Vagina (tissue), 2 donors: ENCODE measurements around the gene GPR158. TPM values are rescaled to one million over a fixed set of nuclear protein-coding genes. Genes with fewer than 3 reads are reported as not detected.

Experiments used
- DNase-seq, 2 donors: peaks; one replicate each; pipeline ENCODE4 v3.0.0-alpha.2; 2017; ENCODE audit errors: extremely low spot score in 2 of 2
- H3K27ac ChIP-seq: fragments of 200-600 bp; sonication (generic); one replicate; pipeline ENCODE4 v1.5.1; 2019
- H3K27me3 ChIP-seq: fragments of 200-600 bp; sonication (generic); one replicate; pipeline ENCODE4 v1.5.1; 2019
- H3K36me3 ChIP-seq, 2 donors: fragments of 200-600 bp; sonication (generic); one replicate each; pipeline ENCODE4 v1.5.1; 2017 to 2019
- H3K4me1 ChIP-seq: fragments of 200-600 bp; sonication (generic); one replicate; pipeline ENCODE4 v1.5.1; 2019
- H3K4me3 ChIP-seq, 2 donors: fragments of 200-600 bp; sonication (generic); 1 replicate in 1 of 2; 2 replicates in 1 of 2; pipeline ENCODE4 v1.5.1; 2016 to 2019
- H3K9me3 ChIP-seq: fragments of 200-600 bp; sonication (generic); one replicate; pipeline ENCODE4 v1.5.1; 2019
- CTCF ChIP-seq, 3 experiments: fragments of 450-650 bp in 2 of 3; fragments of 200-600 bp in 1 of 3; sonication (generic) in 1 of 3; IDR thresholded peaks; one replicate each; pipeline ENCODE4 v1.5.1; 2017 to 2019; ENCODE audit warnings: antibody characterized with exemption in 3 of 3, mild to moderate bottlenecking in 2 of 3, moderate library complexity in 2 of 3
- POLR2A ChIP-seq, 2 donors: fragments of 450-650 bp; IDR thresholded peaks; one replicate each; pipeline ENCODE4 v1.6.1; 2017; ENCODE audit warnings: antibody characterized with exemption in 2 of 2, mild to moderate bottlenecking in 2 of 2, moderate library complexity in 2 of 2
- POLR2AphosphoS5 ChIP-seq, 2 donors: sonication (generic); formaldehyde crosslinking; IDR thresholded peaks; one replicate each; pipeline ENCODE4 v1.9.0; 2017; ENCODE audit warnings: antibody characterized with exemption in 2 of 2, mild to moderate bottlenecking in 2 of 2, low read depth in 1 of 2; ENCODE audit not compliant: insufficient read depth in 1 of 2
- intact Hi-C: fragments of 100-400 bp; cut with DNase I; formaldehyde crosslinking; loops from one replicate; pipeline ENCODE4 v1.15.1; 2023
- total RNA-seq: library from RNA; depleted of rRNA; stranded (reverse); fragments of >200 nt; gene quantifications from one replicate; pipeline ENCODE4 v1.2.3, GENCODE V29; 2016

The GPR158 gene
- total RNA-seq, 1 donor from 2014 or later: 0.49 TPM

GRCh38 chr10:25453619-25454018, 278.8 kb downstream of the GPR158 start:
- no peaks in the 10 kb centered on the region for H3K4me1 ChIP-seq
- no peaks in the 10 kb centered on the region for H3K36me3 ChIP-seq
- intact Hi-C loops: no loop called here
- H3K27me3 ChIP-seq: no peaks in the 10 kb centered on the region
- no peak for DNase-seq
- TF ChIP-seq POLR2A (IDR thresholded peaks at IDR 0.05): no peak
- no peak for TF ChIP-seq POLR2AphosphoS5 (IDR thresholded peaks at IDR 0.05; ENCODE audit: insufficient read depth in 1 of 2, low read depth in 1 of 2)
- no peak for TF ChIP-seq CTCF (IDR thresholded peaks at IDR 0.05)
- H3K9me3 ChIP-seq: no peaks in the 10 kb centered on the region
- no peak overlapping the region for H3K4me3 ChIP-seq
- no peak overlapping the region for H3K27ac ChIP-seq

DNA sequence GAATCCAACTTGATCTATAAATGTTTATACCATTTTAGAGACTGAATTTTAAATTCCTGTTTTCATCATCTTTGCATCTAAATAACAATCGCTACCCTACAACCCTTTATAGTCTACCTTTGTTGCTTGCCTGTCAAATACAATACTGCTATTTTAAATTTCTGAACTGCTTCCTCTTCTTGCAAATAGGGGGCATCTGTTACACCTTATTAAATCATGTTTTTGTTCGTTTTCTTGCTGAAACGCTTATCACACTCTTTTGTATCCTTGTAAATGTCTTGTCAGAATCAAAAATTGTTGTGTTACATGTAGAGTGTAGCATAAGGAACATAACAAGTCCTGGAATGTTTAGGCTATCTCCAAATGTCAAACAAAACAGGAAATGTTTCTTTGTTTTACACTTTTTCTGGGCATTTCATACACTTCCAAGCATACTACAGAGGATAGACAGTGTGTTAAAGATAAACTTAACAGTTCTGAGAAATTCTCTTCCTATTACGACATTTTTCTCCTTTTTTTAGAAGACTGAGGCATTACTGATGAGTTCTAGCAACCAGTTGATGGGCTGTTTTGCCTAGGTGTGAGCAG, 281.3 kb downstream of the GPR158 start:
- intact Hi-C loops: no loop called here
- no peaks in the 10 kb centered on the region for H3K4me1 ChIP-seq
- H3K4me3 ChIP-seq: no peak overlapping the region
- H3K36me3 ChIP-seq: no peaks in the 10 kb centered on the region
- DNase-seq: no peak
- H3K9me3 ChIP-seq: no peaks in the 10 kb centered on the region
- no peak overlapping the region for H3K27ac ChIP-seq
- no peak for TF ChIP-seq CTCF (IDR thresholded peaks at IDR 0.05)
- TF ChIP-seq POLR2A (IDR thresholded peaks at IDR 0.05): no peak
- no peak for TF ChIP-seq POLR2AphosphoS5 (IDR thresholded peaks at IDR 0.05; ENCODE audit: insufficient read depth in 1 of 2, low read depth in 1 of 2)
- H3K27me3 ChIP-seq: no peaks in the 10 kb centered on the region

GRCh38 chr10:25457552-25457951, 282.8 kb downstream of the GPR158 start:
- Histone ChIP-seq H3K4me3 (no peak overlapping the region), H3K27ac (no peak overlapping the region), H3K27me3 (no peaks in the 10 kb centered on the region), H3K9me3 (no peaks in the 10 kb centered on the region), H3K36me3 (no peaks in the 10 kb centered on the region), H3K4me1 (no peaks in the 10 kb centered on the region)
- intact Hi-C loops: no loop called here
- TF ChIP-seq CTCF (IDR thresholded peaks at IDR 0.05): no peak
- TF ChIP-seq POLR2AphosphoS5 (IDR thresholded peaks at IDR 0.05; ENCODE audit: insufficient read depth in 1 of 2, low read depth in 1 of 2): no peak
- TF ChIP-seq POLR2A (IDR thresholded peaks at IDR 0.05): no peak
- no peak for DNase-seq

GRCh38 chr10:25465582-25466372, 291.0 kb downstream of the GPR158 start:
- no peaks in the 10 kb centered on the region for H3K36me3 ChIP-seq

More at GRCh38 chr10:25465582-25466372, 291.0 kb downstream of the GPR158 start:
- TF ChIP-seq POLR2AphosphoS5 (IDR thresholded peaks at IDR 0.05; ENCODE audit: insufficient read depth in 1 of 2, low read depth in 1 of 2): no peak
- no peak for TF ChIP-seq POLR2A (IDR thresholded peaks at IDR 0.05)
- TF ChIP-seq CTCF (IDR thresholded peaks at IDR 0.05): no peak
- no peak for DNase-seq
- Histone ChIP-seq H3K9me3 (no peaks in the 10 kb centered on the region), H3K4me1 (no peaks in the 10 kb centered on the region), H3K27me3 (no peaks in the 10 kb centered on the region), H3K27ac (no peak overlapping the region), H3K4me3 (no peak overlapping the region)
- intact Hi-C loops: no loop called here
